ENCODE measurements around the gene SRRM2.
A peak's percentile ranks its signal among the peaks of the same experiment; 100 is the strongest.

SRRM2 gene

GRCh38 chr16:2818272-2818876 is 65.9 kb downstream of the SRRM2 start:
- no peak for DNase-seq (ENCODE audit: low spot score)
- FAIRE-seq = peak; percentile 59

GRCh38 chr16:2819179-2819938 is 66.9 kb downstream of the SRRM2 start:
- FAIRE-seq (no peak), DNase-seq (ENCODE audit: low spot score) (no peak)

DNA sequence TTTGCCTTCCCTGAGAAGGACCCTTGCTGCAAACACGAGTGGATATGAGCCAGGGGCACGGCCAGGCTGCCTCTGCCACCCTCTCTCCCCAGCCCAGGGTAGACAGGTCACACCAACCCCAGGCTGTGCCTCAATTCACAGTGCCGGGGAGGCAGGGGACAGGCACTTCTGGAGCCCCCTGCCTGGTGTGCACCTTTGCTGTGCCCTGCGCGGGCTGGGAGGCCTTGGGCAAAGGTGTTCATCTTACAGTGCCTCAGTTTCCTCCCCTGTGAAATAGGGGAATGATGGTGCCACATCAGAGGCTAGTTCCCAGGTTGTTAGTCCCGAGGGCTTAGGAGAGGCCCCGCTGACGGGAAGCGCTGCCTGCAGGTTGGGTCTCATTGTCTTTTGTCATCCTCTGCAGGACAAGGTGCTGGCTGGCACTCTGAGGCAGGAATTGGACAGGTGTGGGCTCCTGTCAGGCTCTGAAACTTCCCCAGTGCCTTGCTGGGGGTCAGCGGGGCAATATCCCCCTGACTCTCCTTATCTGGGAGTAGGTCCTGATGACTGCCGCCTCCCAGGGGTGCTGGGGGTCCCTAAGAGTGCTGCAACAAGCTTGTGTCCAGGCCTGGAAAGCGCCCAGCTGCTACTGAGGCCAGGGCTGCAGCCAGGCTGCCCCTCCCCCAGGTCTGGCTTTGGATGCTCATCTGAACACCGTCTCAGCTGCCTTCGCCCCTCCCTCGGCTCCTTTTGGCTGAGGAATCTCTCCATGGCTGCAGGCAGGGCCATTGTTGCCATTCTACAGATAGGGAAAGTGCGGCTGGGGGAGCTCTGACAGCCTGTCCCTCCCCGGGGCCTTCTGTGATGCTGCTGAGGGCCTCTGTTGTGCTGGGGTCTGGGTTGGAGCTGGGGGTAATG is 67.7 kb downstream of the SRRM2 start:
- FAIRE-seq (no peak), DNase-seq (ENCODE audit: low spot score) (no peak)
